Gastroesophageal sphincter (tissue), 4 donors: ENCODE results near the gene RNASE4. TPM values are rescaled to one million over a fixed set of nuclear protein-coding genes. Genes with fewer than 3 reads are reported as not detected.

Source experiments
- ATAC-seq: fragments of 150-250 bp; one replicate; pipeline ENCODE4 v1.9.1; 2016; ENCODE audit warnings: mild to moderate bottlenecking, moderate library complexity
- H3K27ac ChIP-seq, 4 donors: fragments of 200-600 bp; sonication (generic) in 3 of 4; 1 replicate in 3 of 4; 2 replicates in 1 of 4; pipeline ENCODE4 v1.5.1; 2016 to 2019
- H3K27me3 ChIP-seq: fragments of 200-600 bp; sonication (generic); one replicate; pipeline ENCODE4 v1.5.1; 2019
- H3K36me3 ChIP-seq, 2 donors: fragments of 200-600 bp; sonication (generic); one replicate each; pipeline ENCODE4 v1.5.1; 2019; ENCODE audit warnings: control low read depth in 1 of 2
- H3K4me1 ChIP-seq, 3 donors: fragments of 200-600 bp; sonication (generic); 1 replicate in 2 of 3; 2 replicates in 1 of 3; pipeline ENCODE4 v1.5.1; 2016 to 2019; ENCODE audit warnings: control low read depth in 2 of 3
- H3K4me3 ChIP-seq, 2 donors: fragments of 200-600 bp; sonication (generic); one replicate each; pipeline ENCODE4 v1.5.1; 2019; ENCODE audit warnings: mild to moderate bottlenecking in 1 of 2, moderate library complexity in 1 of 2
- H3K9me3 ChIP-seq, 3 donors: fragments of 200-600 bp; sonication (generic); one replicate each; pipeline ENCODE4 v1.5.1; 2017 to 2019; ENCODE audit warnings: control low read depth in 2 of 3
- EP300 ChIP-seq: sonication (generic); formaldehyde crosslinking; IDR thresholded peaks from one replicate; pipeline ENCODE4 v1.6.1; 2017; ENCODE audit warnings: antibody characterized with exemption, mild to moderate bottlenecking
- POLR2A ChIP-seq, 2 donors: fragments of 450-650 bp; IDR thresholded peaks; one replicate each; pipeline ENCODE4 v1.6.1; 2017; ENCODE audit warnings: antibody characterized with exemption in 2 of 2, mild to moderate bottlenecking in 2 of 2, moderate library complexity in 1 of 2
- POLR2AphosphoS5 ChIP-seq: sonication (generic); formaldehyde crosslinking; IDR thresholded peaks from one replicate; pipeline ENCODE4 v1.6.1; 2017; ENCODE audit warnings: antibody characterized with exemption
- WGBS, 2 donors: methylation state at CpG; one replicate each; pipeline ENCODE4 v1.1.5; 2018; ENCODE audit warnings: low coverage in 1 of 2; 5-methylcytosine and 5-hydroxymethylcytosine counted together
- total RNA-seq, 4 donors: library from RNA; depleted of rRNA; stranded (reverse); fragments of >200 nt; gene quantifications; one replicate each; pipeline ENCODE4 v1.1.0, GENCODE V29; 2016
- TF ChIP-seq, protein P1 (sequence below), 4 experiments: fragments of 200-600 bp in 2 of 4; fragments of 450-650 bp in 2 of 4; sonication (generic) in 1 of 4; IDR thresholded peaks; one replicate each; pipeline ENCODE4 v1.5.1; 2017 to 2019; ENCODE audit warnings: antibody characterized with exemption in 4 of 4, mild to moderate bottlenecking in 2 of 4, moderate library complexity in 2 of 4

The RNASE4 gene
- total RNA-seq, 4 donors from 2014 or later: 65.2 to 139 (median 106) TPM

GRCh38 chr14:20657216-20658211 is 26.8 kb upstream of the RNASE4 start:
- peaks cover 0 to 14% (median 0%) of the 10 kb centered on the region in 3 donors for H3K4me1 ChIP-seq
- WGBS, 2 donors: 27 to 30% methylated on average over 14 of the region's 28 CpGs
- peaks cover 97% of the 10 kb centered on the region for H3K27me3 ChIP-seq
- TF ChIP-seq, protein P1, sequence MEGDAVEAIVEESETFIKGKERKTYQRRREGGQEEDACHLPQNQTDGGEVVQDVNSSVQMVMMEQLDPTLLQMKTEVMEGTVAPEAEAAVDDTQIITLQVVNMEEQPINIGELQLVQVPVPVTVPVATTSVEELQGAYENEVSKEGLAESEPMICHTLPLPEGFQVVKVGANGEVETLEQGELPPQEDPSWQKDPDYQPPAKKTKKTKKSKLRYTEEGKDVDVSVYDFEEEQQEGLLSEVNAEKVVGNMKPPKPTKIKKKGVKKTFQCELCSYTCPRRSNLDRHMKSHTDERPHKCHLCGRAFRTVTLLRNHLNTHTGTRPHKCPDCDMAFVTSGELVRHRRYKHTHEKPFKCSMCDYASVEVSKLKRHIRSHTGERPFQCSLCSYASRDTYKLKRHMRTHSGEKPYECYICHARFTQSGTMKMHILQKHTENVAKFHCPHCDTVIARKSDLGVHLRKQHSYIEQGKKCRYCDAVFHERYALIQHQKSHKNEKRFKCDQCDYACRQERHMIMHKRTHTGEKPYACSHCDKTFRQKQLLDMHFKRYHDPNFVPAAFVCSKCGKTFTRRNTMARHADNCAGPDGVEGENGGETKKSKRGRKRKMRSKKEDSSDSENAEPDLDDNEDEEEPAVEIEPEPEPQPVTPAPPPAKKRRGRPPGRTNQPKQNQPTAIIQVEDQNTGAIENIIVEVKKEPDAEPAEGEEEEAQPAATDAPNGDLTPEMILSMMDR (IDR thresholded peaks at IDR 0.05): no peak
- no peak for TF ChIP-seq POLR2A (IDR thresholded peaks at IDR 0.05)
- TF ChIP-seq EP300: no peak
- no peak for TF ChIP-seq POLR2AphosphoS5
- no peaks in the 10 kb centered on the region for H3K36me3 ChIP-seq
- no peaks in the 10 kb centered on the region for H3K9me3 ChIP-seq
- H3K4me3 ChIP-seq: no peak overlapping the region
- H3K27ac ChIP-seq: no peak overlapping the region
- no peak for ATAC-seq

- Histone ChIP-seq H3K27me3 (peaks cover 97% of the 10 kb centered on the region), H3K4me3 (no peak overlapping the region), H3K36me3 (no peaks in the 10 kb centered on the region), H3K27ac (no peak overlapping the region), H3K9me3 (no peaks in the 10 kb centered on the region), H3K4me1 (peaks cover 0 to 16% (median 0%) of the 10 kb centered on the region in 3 donors)
- 68 to 85% methylated on average over 3 of the region's 3 CpGs for WGBS, 2 donors
- TF ChIP-seq POLR2A (IDR thresholded peaks at IDR 0.05) (no peak), POLR2AphosphoS5 (no peak), EP300 (no peak)
- TF ChIP-seq, protein P1 (IDR thresholded peaks at IDR 0.05): no peak
- no peak for ATAC-seq
Measured at GRCh38 chr14:20658246-20658645, 26.1 kb upstream of the RNASE4 start.

- H3K9me3 ChIP-seq: no peaks in the 10 kb centered on the region
- peaks cover 0 to 15% (median 0%) of the 10 kb centered on the region in 3 donors for H3K4me1 ChIP-seq
- no peaks in the 10 kb centered on the region for H3K36me3 ChIP-seq
- H3K27ac ChIP-seq: no peak overlapping the region
- no peak for ATAC-seq
- peaks cover 97% of the 10 kb centered on the region for H3K27me3 ChIP-seq
- 67 to 71% methylated on average over 2 to 6 of the region's 6 CpGs for WGBS, 2 donors
- TF ChIP-seq POLR2AphosphoS5 (no peak), POLR2A (IDR thresholded peaks at IDR 0.05) (no peak), EP300 (no peak)
- TF ChIP-seq, protein P1 (IDR thresholded peaks at IDR 0.05): no peak
- no peak overlapping the region for H3K4me3 ChIP-seq
Measured at GRCh38 chr14:20659336-20659735, 25.0 kb upstream of the RNASE4 start.

DNA sequence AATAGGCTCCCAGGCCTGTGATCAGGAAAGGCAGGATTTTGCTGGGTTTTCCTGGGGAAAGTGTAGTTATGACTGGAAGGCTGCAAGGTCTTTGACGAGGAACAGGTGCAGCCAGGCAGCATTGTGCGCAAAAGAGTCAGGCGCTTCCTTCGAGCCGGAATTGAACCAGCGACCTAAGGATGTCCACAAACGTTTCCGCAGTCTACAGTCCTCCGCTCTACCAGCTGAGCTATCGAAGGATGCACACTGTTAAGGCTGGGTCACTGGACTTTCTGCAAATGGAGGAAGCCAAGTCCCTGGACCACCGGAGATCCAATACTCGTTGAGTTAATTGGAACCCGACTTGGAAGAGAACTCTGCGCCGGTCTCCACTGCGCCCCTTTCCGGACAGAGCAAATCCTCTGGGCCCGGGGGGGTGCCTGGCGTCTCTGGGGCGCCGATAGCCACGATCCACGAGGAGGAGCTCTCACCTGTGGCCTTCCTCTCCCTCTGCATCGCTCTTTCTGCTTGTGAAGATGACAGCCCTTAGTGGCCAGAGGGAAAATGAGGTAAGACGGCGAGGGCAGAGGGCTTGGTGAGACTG is 24.5 kb upstream of the RNASE4 start:
- ATAC-seq: no peak
- Histone ChIP-seq H3K9me3 (no peaks in the 10 kb centered on the region), H3K4me1 (peaks cover 0 to 15% (median 0%) of the 10 kb centered on the region in 3 donors), H3K27ac (no peak overlapping the region), H3K27me3 (peaks cover 100% of the 10 kb centered on the region), H3K36me3 (no peaks in the 10 kb centered on the region), H3K4me3 (no peak overlapping the region)
- WGBS, 2 donors: 43 to 63% methylated on average over 3 to 9 of the region's 26 CpGs
- TF ChIP-seq POLR2AphosphoS5: no peak
- no peak for TF ChIP-seq POLR2A (IDR thresholded peaks at IDR 0.05)
- no peak for TF ChIP-seq EP300
- TF ChIP-seq, protein P1 (IDR thresholded peaks at IDR 0.05): no peak
